ENCODE data around the gene PRAC2. TPM values are rescaled to one million over a fixed set of nuclear protein-coding genes. Genes with fewer than 3 reads are reported as not detected.

PRAC2 gene
- total and polyA plus RNA-seq, 12 donors = not detected

DNA sequence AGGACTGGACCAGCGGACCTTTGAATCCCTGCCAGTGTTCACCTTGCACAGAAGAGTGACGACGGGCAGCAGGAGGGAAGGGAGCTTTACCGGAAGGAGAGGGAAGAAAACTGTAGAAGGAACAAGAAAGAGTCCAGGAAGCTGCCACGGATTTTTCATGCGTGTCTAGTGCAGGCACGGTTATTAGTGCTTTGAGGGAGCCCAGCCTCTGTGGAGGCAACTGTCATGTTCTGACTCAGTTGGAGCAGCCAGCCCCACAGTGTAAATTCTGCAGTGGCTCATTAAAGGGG lies 12.0 kb downstream of the PRAC2 start:
- Histone ChIP-seq H3K9me3 (replicated peaks in 1 of 3) (no peaks in the 10 kb centered on the region), H3K4me1 (replicated peaks in 1 of 2) (no peaks in the 10 kb centered on the region), H3K27me3 (peaks cover 96% of the 10 kb centered on the region), H3K27ac (no peak overlapping the region), H3K36me3 (replicated peaks in 1 of 2) (no peaks in the 10 kb centered on the region), H3K4me3 (no peak overlapping the region)
- intact Hi-C loops (cut with DNase I) = no loop called here
- DNase-seq = no peak
- TF ChIP-seq POLR2A (IDR thresholded peaks at IDR 0.05) = no peak
- TF ChIP-seq, protein P1, sequence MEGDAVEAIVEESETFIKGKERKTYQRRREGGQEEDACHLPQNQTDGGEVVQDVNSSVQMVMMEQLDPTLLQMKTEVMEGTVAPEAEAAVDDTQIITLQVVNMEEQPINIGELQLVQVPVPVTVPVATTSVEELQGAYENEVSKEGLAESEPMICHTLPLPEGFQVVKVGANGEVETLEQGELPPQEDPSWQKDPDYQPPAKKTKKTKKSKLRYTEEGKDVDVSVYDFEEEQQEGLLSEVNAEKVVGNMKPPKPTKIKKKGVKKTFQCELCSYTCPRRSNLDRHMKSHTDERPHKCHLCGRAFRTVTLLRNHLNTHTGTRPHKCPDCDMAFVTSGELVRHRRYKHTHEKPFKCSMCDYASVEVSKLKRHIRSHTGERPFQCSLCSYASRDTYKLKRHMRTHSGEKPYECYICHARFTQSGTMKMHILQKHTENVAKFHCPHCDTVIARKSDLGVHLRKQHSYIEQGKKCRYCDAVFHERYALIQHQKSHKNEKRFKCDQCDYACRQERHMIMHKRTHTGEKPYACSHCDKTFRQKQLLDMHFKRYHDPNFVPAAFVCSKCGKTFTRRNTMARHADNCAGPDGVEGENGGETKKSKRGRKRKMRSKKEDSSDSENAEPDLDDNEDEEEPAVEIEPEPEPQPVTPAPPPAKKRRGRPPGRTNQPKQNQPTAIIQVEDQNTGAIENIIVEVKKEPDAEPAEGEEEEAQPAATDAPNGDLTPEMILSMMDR (IDR thresholded peaks at IDR 0.05) = no peak
- 2 to 13% (median 7%) methylated on average over 7 of the region's 7 CpGs for WGBS, 4 donors

DNA sequence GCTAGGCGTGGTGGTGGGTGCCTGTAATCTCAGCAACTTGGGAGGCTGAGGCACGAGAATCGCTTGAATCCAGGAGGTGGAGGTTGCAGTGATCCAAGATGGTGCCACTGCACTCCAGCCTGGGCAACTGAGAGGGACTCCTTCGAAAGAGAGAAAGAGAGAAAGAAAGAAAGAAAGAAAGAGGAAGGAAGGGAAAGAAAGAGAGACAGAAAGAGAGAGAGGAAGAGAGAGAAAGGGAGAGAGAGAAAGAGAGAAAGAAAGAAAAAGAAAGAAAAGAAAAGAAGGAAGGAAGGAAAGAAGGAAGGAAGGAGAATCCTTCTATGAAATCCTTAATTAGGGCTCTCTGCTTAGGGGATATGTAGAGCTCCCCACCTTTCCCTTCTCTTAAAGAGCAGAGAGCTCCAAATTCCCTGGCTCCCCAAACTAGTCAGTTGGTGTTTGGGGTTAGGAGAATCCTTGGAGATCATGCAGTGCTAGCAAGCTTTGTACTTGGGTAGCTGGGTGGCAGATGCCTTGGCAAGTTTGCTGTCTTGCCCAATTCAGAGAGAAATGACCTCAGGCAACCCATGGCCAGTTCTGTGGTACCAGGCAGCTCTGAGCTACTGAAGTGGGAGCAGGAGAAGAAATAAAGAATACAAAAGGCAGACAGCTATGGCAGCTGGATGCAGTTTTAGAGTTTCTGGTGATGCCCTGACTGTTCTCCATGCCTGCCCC lies 14.5 kb downstream of the PRAC2 start:
- H3K27me3 ChIP-seq = peaks cover 98% of the 10 kb centered on the region
- no peaks in the 10 kb centered on the region for H3K4me1 ChIP-seq (replicated peaks in 1 of 2)
- 47 to 62% (median 55%) methylated on average over 4 of the region's 4 CpGs for whole genome bisulfite sequencing, 4 donors
- TF ChIP-seq POLR2A (IDR thresholded peaks at IDR 0.05) = no peak
- TF ChIP-seq, protein P1 (IDR thresholded peaks at IDR 0.05) = no peak
- no peak overlapping the region for H3K4me3 ChIP-seq
- H3K27ac ChIP-seq = no peak overlapping the region
- DNase-seq = no peak
- H3K36me3 ChIP-seq (replicated peaks in 1 of 2) = no peaks in the 10 kb centered on the region
- intact Hi-C loops (cut with DNase I) = no loop called here
- H3K9me3 ChIP-seq (replicated peaks in 1 of 3) = no peaks in the 10 kb centered on the region

DNA sequence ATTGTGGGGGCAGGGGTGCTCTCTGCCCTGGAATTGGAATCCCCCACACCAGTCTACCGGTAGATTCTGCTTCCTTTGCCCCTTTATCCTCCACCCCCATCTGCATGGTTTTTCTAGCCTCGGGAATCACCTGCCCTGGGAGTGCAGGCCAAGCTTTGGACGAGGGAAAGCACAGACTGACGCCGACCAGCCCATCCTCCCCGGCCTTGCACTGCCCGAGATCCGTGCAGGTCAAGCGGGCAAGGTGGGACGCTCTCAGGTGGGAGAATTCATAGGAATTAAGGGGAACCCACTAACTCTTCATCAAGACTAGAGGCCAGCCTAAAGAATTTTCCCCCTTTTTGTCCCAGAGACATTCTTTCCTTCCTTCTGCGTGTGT lies 15.4 kb downstream of the PRAC2 start:
- Histone ChIP-seq H3K9me3 (replicated peaks in 1 of 3) (no peaks in the 10 kb centered on the region), H3K4me3 (no peak overlapping the region), H3K27me3 (peaks cover 98% of the 10 kb centered on the region), H3K4me1 (replicated peaks in 1 of 2) (no peaks in the 10 kb centered on the region), H3K36me3 (replicated peaks in 1 of 2) (no peaks in the 10 kb centered on the region), H3K27ac (no peak overlapping the region)
- WGBS, 4 donors = 6 to 11% (median 7%) methylated on average over 8 to 11 of the region's 11 CpGs
- intact Hi-C loops (cut with DNase I) = no loop called here
- TF ChIP-seq, protein P1 (IDR thresholded peaks at IDR 0.05) = no peak
- no peak for TF ChIP-seq POLR2A (IDR thresholded peaks at IDR 0.05)
- DNase-seq = no peak

DNA sequence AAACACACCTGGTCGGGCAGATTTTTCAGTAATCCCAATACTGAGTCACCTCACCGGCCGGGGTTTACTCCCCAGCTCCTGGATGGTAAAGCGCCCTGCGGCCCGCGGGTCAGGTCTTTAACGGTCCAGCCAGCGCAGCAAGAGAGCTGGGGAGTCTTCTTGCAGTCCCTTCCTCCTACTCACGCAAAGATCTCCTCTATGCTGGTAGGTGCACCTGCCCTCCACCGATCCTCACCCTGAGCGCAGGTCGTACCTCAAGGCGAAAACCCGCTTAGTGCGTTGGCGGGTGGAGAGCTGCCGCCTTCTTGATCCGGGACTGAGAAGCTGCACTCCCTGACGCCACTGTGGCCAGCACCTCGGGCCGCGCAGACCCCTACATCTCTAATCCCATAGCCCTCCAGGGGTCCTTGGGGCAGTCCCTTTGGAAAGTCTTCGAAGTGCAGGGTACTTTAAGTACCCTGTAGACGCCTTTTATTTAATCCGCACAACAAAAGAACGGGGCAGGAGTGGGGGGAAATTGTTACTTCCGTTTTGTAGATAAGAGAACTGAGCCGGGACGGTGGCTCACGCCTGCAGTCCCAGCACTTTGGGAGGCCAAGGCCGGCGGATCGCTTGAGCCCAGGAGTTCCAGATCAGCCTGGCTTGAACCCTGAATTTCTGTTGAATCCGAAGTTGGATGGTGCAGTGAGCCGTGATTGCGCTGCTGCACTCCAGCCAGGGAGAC lies 16.0 kb downstream of the PRAC2 start:
- Histone ChIP-seq H3K4me1 (replicated peaks in 1 of 2) (no peaks in the 10 kb centered on the region), H3K9me3 (replicated peaks in 1 of 3) (no peaks in the 10 kb centered on the region), H3K4me3 (no peak overlapping the region), H3K27me3 (peaks cover 98% of the 10 kb centered on the region), H3K27ac (no peak overlapping the region), H3K36me3 (replicated peaks in 1 of 2) (no peaks in the 10 kb centered on the region)
- intact Hi-C loops (cut with DNase I) = no loop called here
- 6 to 7% (median 7%) methylated on average over 19 to 37 of the region's 37 CpGs for WGBS, 4 donors
- DNase-seq = no peak
- TF ChIP-seq POLR2A (IDR thresholded peaks at IDR 0.05) = no peak
- TF ChIP-seq, protein P1 (IDR thresholded peaks at IDR 0.05) = no peak
